ENCODE measurements around the gene AFAP1. TPM values are rescaled to one million over a fixed set of nuclear protein-coding genes. Genes with fewer than 3 reads are reported as not detected.

AFAP1 gene
- total RNA-seq, 1 experiment from 2014 or later = 13.9 TPM

DNA sequence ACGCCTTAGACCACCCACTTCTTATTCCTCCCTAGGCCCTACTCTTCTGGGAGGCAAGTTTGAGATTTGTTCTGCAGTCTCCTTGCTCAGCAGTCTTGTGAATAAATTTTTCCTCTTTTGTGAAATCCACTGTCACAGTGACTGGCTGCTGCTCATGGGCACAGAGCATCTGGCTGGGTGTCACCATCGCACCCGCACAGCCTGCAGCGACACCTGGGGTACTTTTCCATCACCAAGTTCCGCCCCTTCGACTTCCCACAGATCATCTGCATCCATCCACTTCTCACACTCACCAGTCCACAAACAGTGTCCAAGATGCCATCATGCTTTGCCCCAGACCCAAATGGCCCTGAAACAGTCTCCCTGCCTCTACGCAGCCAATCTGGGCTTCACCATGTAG, 36.4 kb upstream of the AFAP1 start:
- no peaks in the 10 kb centered on the region for H3K36me3 ChIP-seq
- no peak for DNase-seq
- H3K27me3 ChIP-seq = no peaks in the 10 kb centered on the region; the same call in 1 of the 2 replicates
- no peaks in the 10 kb centered on the region for H3K9me3 ChIP-seq (replicated peaks)
- no peak overlapping the region for H3K4me3 ChIP-seq
- peaks cover 22% of the 10 kb centered on the region for H3K4me1 ChIP-seq
- H3K27ac ChIP-seq = no peak overlapping the region

DNA sequence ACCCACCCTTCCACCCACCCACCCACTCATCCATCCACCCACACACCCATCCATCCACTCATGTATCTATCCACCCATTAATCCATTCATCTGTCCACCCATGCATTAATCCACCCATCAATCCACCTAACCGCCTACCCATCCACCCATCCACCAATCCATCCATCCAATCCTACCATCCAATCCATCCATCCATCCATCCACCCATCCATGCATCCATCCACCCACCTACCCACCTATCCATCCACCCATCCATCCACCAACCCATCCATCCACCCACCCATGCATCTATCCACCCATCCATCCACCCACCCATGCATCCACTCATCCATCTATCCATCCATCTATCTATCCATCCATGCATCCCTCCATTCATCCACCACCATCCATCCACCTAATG, 34.8 kb upstream of the AFAP1 start:
- DNase-seq = no peak
- Histone ChIP-seq H3K36me3 (no peaks in the 10 kb centered on the region), H3K4me1 (peaks cover 23% of the 10 kb centered on the region), H3K27me3 (no peaks in the 10 kb centered on the region), H3K4me3 (no peak overlapping the region), H3K27ac (no peak overlapping the region), H3K9me3 (replicated peaks) (no peaks in the 10 kb centered on the region)

DNA sequence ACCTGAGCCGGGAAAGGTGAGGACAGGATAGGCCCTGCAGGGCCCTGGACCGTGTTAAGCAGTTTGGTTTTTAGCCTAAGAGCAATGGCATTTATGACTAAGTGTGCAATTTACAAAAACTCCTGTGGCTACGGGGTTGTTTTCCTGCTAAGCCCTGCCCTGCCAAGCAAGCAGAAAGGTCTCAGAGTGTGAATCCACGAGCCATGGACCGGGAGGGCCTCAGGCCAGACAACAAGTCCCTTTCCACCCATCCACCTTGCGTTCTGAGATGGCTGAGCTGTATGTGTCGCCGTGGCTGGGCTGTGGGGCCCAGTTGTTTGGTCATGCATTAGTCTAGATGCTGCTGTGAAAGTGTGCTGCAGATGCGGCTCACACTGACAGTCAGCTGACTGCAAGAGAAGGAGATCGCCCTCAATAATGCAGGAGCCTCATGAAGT, 33.9 kb upstream of the AFAP1 start:
- no peaks in the 10 kb centered on the region for H3K27me3 ChIP-seq
- no peak overlapping the region for H3K27ac ChIP-seq
- DNase-seq = no peak
- no peaks in the 10 kb centered on the region for H3K9me3 ChIP-seq (replicated peaks)
- no peak overlapping the region for H3K4me3 ChIP-seq
- H3K36me3 ChIP-seq = no peaks in the 10 kb centered on the region
- peaks cover 18% of the 10 kb centered on the region; the same call in 1 of the 2 replicates for H3K4me1 ChIP-seq

DNA sequence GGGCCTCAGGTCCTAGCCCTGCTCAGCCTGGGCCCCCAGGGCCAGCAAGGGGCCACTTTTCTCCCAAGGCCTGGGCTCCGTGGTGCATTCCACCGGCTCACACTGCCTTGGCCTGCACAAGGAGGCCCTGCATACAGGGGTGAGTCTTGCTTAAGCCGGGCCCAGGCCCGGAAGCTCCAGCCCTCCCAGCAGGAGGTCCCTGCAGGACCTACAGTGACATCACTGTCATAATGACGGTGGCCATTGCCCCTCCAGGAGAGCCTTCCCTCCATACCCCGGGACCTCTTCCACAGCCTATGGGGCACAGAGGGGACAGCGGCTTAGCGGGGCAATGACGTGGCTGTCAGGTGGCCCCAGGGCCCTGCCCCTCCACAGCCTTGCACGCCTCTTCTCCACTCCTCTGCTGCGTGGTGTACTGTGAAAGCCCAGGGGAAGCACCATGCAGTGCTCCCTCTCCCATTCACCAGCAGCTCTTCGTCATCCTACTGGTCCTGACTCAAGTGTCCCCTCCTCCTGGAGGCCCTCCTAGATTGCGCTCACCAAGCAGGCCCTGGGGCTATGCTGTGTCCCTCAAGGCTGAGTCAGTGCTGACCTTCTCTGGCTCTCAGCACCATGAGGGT, 32.3 kb upstream of the AFAP1 start:
- H3K27me3 ChIP-seq = no peaks in the 10 kb centered on the region
- no peaks in the 10 kb centered on the region for H3K36me3 ChIP-seq
- H3K4me3 ChIP-seq = no peak overlapping the region
- no peaks in the 10 kb centered on the region for H3K9me3 ChIP-seq (replicated peaks)
- peaks cover 31% of the 10 kb centered on the region for H3K4me1 ChIP-seq
- peak overlapping the region; percentile 41; the same call in 1 of the 2 replicates for H3K27ac ChIP-seq
- no peak for DNase-seq

DNA sequence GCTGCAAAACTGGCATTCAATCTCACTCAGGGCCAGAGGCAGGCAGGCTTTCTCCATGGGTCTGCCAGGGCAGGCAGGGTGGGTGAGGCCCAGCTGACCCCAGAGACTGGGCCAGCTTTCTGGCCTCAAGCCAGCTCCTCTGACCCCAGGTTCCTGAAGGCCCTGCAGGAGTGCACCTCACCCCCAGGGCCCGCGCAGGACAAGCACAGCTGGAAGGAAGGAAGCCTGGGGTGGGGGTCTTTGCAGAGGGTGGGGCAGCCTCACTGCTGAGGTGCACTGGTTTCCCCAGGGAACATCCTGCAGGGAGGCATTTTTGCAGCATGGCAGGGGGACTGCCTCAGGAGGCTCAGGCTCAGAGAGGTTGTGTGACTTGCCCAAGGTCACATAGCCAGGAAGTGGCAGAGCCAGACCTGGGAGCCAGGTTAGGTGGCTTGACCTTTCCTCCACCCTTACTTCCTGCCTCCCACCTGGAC, 31.5 kb upstream of the AFAP1 start:
- peaks cover 33% of the 10 kb centered on the region for H3K4me1 ChIP-seq
- peaks cover 4% of the 10 kb centered on the region for H3K27me3 ChIP-seq
- no peak for DNase-seq
- no peak overlapping the region for H3K27ac ChIP-seq
- no peak overlapping the region for H3K4me3 ChIP-seq
- H3K9me3 ChIP-seq (replicated peaks) = no peaks in the 10 kb centered on the region
- H3K36me3 ChIP-seq = no peaks in the 10 kb centered on the region

DNA sequence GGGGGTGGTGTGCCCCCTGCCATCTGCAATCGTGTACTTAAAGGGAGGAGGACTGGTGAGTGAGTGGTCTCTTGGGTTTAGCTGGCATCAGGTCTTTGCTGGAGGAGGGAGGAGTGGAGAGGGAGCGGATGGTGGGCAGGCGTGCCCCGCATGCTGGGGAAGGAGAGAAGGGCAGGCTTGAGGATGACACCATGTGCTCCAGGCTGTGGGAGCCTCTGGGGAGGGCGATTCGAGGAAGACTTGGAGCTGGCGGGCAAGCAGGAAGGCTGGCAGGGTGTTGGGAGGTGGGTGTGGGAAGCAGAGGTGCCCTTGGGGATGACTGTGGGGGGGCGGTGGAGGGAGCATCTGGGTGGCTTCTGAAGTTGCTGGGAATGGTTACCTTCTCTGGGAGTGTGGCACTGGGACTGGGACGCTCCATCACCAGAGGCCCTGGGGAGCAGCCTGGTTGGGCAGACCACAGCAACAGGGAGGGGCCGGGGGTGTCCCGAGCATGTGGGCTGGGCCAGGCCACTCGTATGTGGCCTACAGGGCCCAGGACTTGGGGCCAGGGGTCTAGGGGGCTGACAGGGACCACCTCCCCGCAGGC, 30.8 kb upstream of the AFAP1 start:
- Histone ChIP-seq H3K27me3 (peaks cover 11% of the 10 kb centered on the region), H3K9me3 (replicated peaks) (no peaks in the 10 kb centered on the region), H3K36me3 (no peaks in the 10 kb centered on the region), H3K4me3 (no peak overlapping the region), H3K4me1 (peaks cover 33% of the 10 kb centered on the region), H3K27ac (no peak overlapping the region)
- no peak for DNase-seq

DNA sequence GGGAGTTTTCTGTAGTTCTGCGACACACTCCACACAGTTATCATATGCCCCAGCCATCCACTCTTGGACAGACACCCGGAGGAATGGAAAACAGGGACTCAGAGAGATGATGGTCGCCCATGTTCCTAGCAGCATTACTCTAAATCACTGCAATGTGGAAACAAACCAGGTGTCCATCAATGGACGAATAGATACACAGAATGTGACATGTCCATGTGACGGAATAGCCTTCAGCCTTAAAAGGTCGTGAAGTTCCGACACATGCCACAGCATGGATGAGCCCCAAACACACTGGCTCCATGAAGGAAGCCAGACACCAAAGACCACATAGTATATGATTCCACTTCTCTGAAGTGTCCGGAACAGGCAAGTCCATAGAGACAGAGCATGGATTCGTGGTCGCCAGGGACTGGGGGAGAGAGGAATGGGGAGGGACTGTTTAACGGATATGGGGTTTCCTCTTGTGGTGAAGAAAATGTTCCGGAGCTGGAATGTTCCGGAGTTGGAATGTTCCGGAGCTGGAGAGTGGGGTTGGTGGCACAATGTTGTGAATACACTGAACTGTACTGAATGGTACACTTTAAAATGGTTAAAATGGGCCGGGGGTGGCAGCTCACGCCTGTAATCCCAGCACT, 28.7 kb upstream of the AFAP1 start:
- DNase-seq = no peak
- Histone ChIP-seq H3K36me3 (no peaks in the 10 kb centered on the region), H3K4me1 (peaks cover 39% of the 10 kb centered on the region), H3K27me3 (peaks cover 11% of the 10 kb centered on the region), H3K27ac (no peak overlapping the region), H3K9me3 (replicated peaks) (no peaks in the 10 kb centered on the region), H3K4me3 (no peak overlapping the region)

DNA sequence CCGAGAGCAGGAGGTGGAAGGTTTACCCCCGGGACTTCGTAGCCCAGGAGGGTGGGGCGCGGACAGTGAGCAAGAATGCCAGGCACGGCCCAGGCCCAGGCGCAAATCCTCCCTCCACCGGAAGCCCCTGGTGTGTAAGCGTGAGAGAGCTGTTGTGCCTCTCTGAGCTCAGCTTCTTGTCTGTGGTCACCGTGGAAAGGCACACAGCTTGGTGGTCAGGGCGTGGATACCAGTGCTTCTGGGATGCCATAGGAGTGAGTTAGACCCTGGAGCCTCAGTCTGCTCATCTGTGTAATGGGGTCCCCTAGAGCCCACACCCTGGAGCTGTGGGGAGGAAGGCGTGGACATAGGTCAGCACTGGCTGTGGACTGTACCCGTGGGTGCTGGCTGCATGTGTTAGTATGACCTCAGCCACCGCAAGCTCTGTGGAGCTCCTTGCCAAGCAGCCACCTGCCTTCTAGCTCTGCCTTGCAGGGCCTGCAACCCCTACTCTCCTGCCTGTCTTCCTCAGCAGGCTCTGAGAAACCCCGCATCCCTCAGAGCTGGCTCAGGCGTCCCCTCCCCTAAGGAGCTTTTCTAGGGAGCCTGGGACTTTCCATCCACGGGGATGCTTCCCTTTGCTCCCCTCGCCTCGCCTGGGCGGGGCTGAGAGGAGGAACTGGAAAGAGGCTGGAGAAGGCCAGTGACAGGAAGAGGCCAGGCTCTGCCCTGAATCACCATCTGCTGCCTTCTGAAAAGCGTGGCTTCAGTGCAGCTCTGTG, 28.0 kb upstream of the AFAP1 start:
- Histone ChIP-seq H3K36me3 (no peaks in the 10 kb centered on the region), H3K4me1 (peaks cover 42% of the 10 kb centered on the region), H3K9me3 (replicated peaks) (no peaks in the 10 kb centered on the region), H3K4me3 (no peak overlapping the region), H3K27me3 (peaks cover 11% of the 10 kb centered on the region), H3K27ac (no peak overlapping the region)
- DNase-seq = peak; percentile 46 to 58

DNA sequence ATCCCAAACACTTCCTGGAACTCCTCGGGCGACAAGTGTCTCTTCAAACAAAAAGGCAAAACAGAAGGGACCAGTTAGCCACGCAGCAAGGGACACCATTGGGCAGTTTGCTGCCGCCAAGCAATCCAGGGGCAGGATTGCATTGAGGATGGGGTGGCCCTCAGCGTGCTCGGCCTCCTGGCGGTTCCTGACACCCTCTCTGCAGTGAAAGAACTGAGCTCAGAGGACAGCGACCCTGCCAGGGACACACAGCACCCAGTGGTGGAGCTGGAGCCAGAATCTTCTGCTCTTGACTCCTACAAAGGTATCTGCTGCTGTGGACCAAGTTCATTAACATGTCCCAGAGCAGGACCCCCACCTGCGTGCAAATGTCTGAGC, 27.4 kb upstream of the AFAP1 start:
- Histone ChIP-seq H3K4me3 (no peak overlapping the region), H3K36me3 (no peaks in the 10 kb centered on the region), H3K27me3 (peaks cover 11% of the 10 kb centered on the region), H3K9me3 (replicated peaks) (no peaks in the 10 kb centered on the region), H3K27ac (no peak overlapping the region), H3K4me1 (peaks cover 37% of the 10 kb centered on the region)
- DNase-seq = no peak

DNA sequence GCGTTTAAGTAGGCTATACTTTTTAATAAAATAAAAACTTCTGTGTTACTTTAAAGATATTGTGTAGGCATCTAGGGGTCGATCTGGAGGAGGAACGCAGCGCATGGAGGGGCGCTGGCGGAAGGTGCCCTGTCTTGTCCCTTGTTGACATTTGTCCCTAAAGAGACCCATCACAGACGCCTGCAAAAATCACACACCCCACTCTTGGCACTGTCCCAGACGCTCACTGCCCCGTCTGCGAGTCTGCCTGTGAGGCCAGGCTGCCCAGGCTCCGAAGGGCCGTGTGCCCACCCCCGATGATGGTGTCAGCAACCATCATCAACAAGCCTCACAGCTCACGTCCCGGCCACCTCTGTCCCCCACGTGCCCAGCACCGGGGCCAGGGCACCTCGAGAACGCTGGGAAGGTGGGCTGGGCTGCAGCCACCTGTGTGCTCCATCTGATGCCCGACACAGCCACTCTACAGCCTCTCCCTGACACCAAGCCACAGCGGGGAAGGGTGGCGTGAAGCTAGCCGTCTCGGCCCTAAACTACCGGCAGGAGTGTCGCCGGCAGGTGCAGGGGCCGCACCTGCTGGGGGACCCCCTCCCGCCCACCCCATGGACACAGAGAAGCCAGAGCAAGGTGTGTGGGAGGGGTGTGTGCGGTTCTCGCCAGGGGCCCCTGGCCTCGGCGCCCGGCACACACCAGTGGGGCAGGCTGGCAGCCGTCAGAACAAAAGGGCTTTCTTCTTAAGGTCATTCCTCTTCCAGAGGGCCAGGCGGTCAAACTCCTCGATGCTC, 26.8 kb upstream of the AFAP1 start:
- H3K36me3 ChIP-seq = no peaks in the 10 kb centered on the region
- H3K27me3 ChIP-seq = peaks cover 11% of the 10 kb centered on the region
- DNase-seq = no peak
- no peak overlapping the region for H3K27ac ChIP-seq
- no peak overlapping the region for H3K4me3 ChIP-seq
- peaks cover 36% of the 10 kb centered on the region for H3K4me1 ChIP-seq
- H3K9me3 ChIP-seq (replicated peaks) = no peaks in the 10 kb centered on the region

DNA sequence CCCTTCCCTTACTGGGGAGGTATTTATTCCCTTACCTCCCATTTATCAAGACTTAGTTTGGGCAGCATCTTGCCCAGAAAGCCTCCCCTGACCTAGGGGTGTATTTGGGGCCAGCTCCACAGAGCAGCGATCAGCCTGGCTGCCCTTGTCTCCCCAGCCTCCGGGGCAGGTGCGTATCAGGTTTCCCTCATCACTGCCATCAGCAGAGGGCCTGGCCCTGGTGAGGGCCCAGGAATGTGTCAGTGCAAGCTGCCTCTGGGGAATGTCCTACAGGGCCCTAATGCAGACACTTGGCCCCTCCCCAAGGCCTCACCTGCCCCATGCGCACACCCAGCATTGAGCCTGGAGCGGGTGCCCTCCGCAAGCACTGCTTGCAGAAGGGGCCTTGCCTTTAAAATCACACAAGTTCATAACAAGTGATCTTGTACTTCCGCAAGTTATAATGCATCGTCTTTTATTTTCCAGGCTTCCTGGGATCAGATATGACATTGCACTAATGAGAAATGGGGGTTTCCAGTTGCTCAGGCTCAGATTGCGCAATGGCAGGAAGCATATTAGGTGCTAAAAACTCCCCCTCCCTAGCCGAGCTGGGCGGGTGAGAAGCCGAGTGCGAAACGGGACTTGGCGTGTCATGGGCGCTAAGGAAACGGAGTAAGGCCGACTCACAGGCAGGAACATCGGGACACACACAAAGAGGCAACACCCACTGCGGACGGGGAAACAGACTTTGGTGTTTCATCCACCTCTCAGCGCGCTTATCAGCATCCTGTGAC, 25.4 kb upstream of the AFAP1 start:
- H3K27me3 ChIP-seq = peaks cover 11% of the 10 kb centered on the region
- no peak overlapping the region for H3K4me3 ChIP-seq
- no peak overlapping the region for H3K27ac ChIP-seq
- H3K4me1 ChIP-seq = peaks cover 41% of the 10 kb centered on the region
- no peaks in the 10 kb centered on the region for H3K36me3 ChIP-seq
- DNase-seq = no peak
- H3K9me3 ChIP-seq (replicated peaks) = no peaks in the 10 kb centered on the region

DNA sequence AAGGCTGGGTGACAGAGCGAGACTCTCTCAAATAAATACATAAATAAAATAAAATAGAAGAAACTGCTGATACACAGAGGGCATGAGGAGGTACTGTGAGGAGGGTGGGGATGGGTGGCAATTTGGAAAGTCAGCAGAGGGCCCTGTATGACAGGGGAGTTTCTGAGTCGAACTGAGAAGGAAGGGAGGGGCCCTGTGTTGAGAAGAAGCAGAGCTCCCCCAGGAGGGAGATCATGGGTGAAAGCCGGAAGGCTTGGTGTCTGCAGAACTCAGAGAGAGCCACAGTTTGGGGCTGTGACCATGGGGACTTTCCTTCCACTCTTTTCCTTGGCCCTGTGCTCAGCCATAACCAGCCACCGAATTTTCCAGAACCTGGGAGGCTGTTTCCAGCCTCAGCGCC, 24.8 kb upstream of the AFAP1 start:
- Histone ChIP-seq H3K4me3 (no peak overlapping the region), H3K27me3 (peaks cover 11% of the 10 kb centered on the region), H3K36me3 (no peaks in the 10 kb centered on the region), H3K4me1 (peaks cover 36% of the 10 kb centered on the region), H3K9me3 (replicated peaks) (no peaks in the 10 kb centered on the region), H3K27ac (no peak overlapping the region)
- DNase-seq = no peak

DNA sequence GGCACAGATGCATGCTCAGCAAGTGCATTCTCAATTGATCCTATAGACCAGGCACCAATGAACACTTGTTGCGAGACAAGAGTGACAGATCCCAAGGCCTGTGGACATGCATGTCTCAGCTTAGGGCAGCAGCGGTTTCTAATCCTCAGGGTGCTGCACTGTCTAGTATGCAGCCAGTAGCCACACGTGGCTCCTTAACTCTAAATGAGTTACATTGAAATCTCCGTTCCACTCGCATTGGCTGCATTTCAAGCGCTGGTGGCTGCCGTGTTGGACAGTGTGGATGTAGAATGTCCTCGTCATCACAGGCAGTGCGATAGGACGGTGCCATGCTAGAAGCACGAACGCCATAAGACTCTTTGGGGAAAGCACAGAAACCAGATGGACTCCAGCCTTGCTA, 24.0 kb upstream of the AFAP1 start:
- no peak for DNase-seq
- Histone ChIP-seq H3K27me3 (peaks cover 11% of the 10 kb centered on the region), H3K4me1 (peaks cover 36% of the 10 kb centered on the region), H3K4me3 (no peak overlapping the region), H3K27ac (no peak overlapping the region), H3K9me3 (replicated peaks) (no peaks in the 10 kb centered on the region), H3K36me3 (no peaks in the 10 kb centered on the region)

Data from SJCRH30 (cell line).